Neural crest cell (in vitro differentiated cells): ENCODE results near the gene CUEDC1. TPM values are rescaled to one million over a fixed set of nuclear protein-coding genes. Genes with fewer than 3 reads are reported as not detected.

Experiments
- DNase-seq: peaks from one replicate; pipeline ENCODE4 v3.0.0; 2021; ENCODE audit warnings: low read depth, mixed read lengths, low spot score
- H3K27ac Mint-ChIP-seq: one replicate; pipeline ENCODE4 v1.8.0; 2021; ENCODE audit warnings: mild to moderate bottlenecking, mixed read lengths; ENCODE audit not compliant: unreplicated experiment
- H3K27me3 Mint-ChIP-seq: 2 replicates; pipeline ENCODE4 v1.8.0; 2021; ENCODE audit warnings: low read depth, mild to moderate bottlenecking, mixed read lengths
- H3K36me3 Mint-ChIP-seq: 2 replicates; pipeline ENCODE4 v1.8.0; 2021; ENCODE audit warnings: low read depth, mild to moderate bottlenecking, mixed read lengths
- H3K4me1 Mint-ChIP-seq: 2 replicates; pipeline ENCODE4 v1.8.0; 2021; ENCODE audit warnings: mixed read lengths
- H3K4me3 Mint-ChIP-seq: one replicate; pipeline ENCODE4 v1.8.0; 2021; ENCODE audit warnings: mild to moderate bottlenecking, mixed read lengths
- H3K9me3 Mint-ChIP-seq: 2 replicates; pipeline ENCODE4 v1.8.0; 2021; ENCODE audit warnings: mixed read lengths
- CTCF ChIP-seq: fragments of 200-600 bp; sonication (generic); conservative IDR thresholded peaks from 2 replicates; pipeline ENCODE4 v1.5.0; 2021; ENCODE audit warnings: antibody characterized with exemption, mild to moderate bottlenecking
- total RNA-seq: library from RNA; stranded (reverse); gene quantifications from 2 replicates; pipeline ENCODE4 v1.2.1, GENCODE V29; 2021

Gene CUEDC1
- total RNA-seq, 1 donor from 2014 or later: 86.9 TPM

GRCh38 chr17:57911834-57912673, 43.2 kb downstream of the CUEDC1 start:
- DNase-seq: no peak
- H3K9me3 Mint-ChIP-seq: no peaks in the 10 kb centered on the region
- peaks cover 80% of the 10 kb centered on the region for H3K4me1 Mint-ChIP-seq
- H3K27ac Mint-ChIP-seq: peak overlapping the region; percentile 88
- peak overlapping the region; percentile 65 for H3K4me3 Mint-ChIP-seq
- TF ChIP-seq CTCF: no peak
- H3K27me3 Mint-ChIP-seq: no peaks in the 10 kb centered on the region
- no peaks in the 10 kb centered on the region for H3K36me3 Mint-ChIP-seq

- H3K36me3 Mint-ChIP-seq: no peaks in the 10 kb centered on the region
- DNase-seq: no peak
- H3K27ac Mint-ChIP-seq: no peak overlapping the region
- peak overlapping the region; percentile 71 for H3K4me3 Mint-ChIP-seq
- no peaks in the 10 kb centered on the region for H3K27me3 Mint-ChIP-seq
- no peaks in the 10 kb centered on the region for H3K9me3 Mint-ChIP-seq
- peaks cover 78% of the 10 kb centered on the region for H3K4me1 Mint-ChIP-seq
- no peak for TF ChIP-seq CTCF
These were observed 44.5 kb downstream of the CUEDC1 start for GRCh38 chr17:57910462-57911420.

DNA sequence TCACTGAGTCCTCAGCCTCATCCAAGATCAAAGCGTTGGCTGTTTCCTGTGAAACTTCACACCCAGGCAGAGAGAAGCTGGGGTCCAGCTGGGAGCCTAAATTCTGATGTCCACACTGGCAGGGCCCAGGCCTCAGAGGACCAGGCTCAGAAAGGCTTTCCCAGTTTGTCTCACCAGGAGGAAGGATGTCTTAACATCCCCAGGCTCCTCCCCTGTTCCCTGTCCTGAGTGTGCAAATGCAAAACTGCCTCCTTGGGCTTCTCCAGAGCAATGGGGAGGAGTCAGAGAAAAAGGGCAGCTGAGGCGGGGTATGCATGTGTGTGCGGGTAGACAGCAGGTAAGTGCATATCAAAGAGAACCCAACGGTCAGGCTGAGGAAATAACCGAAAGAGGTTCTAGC, 45.7 kb downstream of the CUEDC1 start:
- Mint-ChIP-seq H3K4me3 (peak overlapping the region; percentile 24), H3K36me3 (peaks cover 3% of the 10 kb centered on the region), H3K4me1 (peaks cover 78% of the 10 kb centered on the region), H3K27ac (peak overlapping the region; percentile 78), H3K9me3 (no peaks in the 10 kb centered on the region), H3K27me3 (no peaks in the 10 kb centered on the region)
- no peak for DNase-seq
- TF ChIP-seq CTCF: no peak

DNA sequence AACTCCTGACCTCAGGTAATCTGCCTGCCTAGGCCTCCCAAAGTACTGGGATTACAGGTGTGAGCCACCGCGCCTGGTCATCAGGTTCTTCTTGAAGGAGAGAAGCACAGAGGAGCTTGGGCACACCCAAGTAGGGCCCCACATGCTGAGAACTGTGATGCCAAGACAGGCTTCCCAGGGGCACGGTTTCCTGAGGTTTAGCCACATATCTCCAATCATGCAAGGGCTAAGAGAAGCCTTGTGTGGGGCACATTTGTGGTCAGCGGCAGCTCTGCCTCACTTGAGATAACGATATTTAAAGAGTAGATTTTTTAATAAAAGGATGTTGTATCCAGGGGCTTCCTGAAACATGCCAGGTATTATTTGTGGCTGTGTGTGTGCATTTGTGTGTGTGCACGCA, 46.9 kb downstream of the CUEDC1 start:
- H3K27me3 Mint-ChIP-seq: no peaks in the 10 kb centered on the region
- no peak for DNase-seq
- no peak for TF ChIP-seq CTCF
- H3K36me3 Mint-ChIP-seq: peaks cover 3% of the 10 kb centered on the region
- H3K4me1 Mint-ChIP-seq: peaks cover 76% of the 10 kb centered on the region
- H3K27ac Mint-ChIP-seq: no peak overlapping the region
- no peak overlapping the region for H3K4me3 Mint-ChIP-seq
- no peaks in the 10 kb centered on the region for H3K9me3 Mint-ChIP-seq

GRCh38 chr17:57906910-57907309, 48.3 kb downstream of the CUEDC1 start:
- Mint-ChIP-seq H3K4me3 (peak overlapping the region; percentile 76), H3K4me1 (peaks cover 79% of the 10 kb centered on the region), H3K9me3 (no peaks in the 10 kb centered on the region), H3K27ac (peak overlapping the region; percentile 95), H3K27me3 (no peaks in the 10 kb centered on the region), H3K36me3 (peaks cover 3% of the 10 kb centered on the region)
- peak; percentile 57 for DNase-seq
- no peak for TF ChIP-seq CTCF
